ENCODE results near the gene THAP10. TPM values are rescaled to one million over a fixed set of nuclear protein-coding genes. Genes with fewer than 3 reads are reported as not detected.
"Not testable (repeated sequence)": the region's sequence is repeated elsewhere in the genome, so short reads cannot be mapped to it uniquely, and the experiment has no call there.

The THAP10 gene
- total RNA-seq, result under 1 TPM in 1 of 2 donors, not detected in 1; 0.19 TPM

GRCh38 chr15:70892002-70892911 lies at the start of gene THAP10, which contains the start of gene LRRC49:
THAP10 (minus strand) TSS chr15:70892433; CDS start chr15:70892272, 161 bp downstream.
LRRC49 (plus strand) TSS chr15:70892826; CDS start chr15:70892895, 69 bp downstream.
- Mint-ChIP-seq H3K36me3 (peaks cover 7 to 9% of the 10 kb centered on the region in 2 donors), H3K9me3 (no peaks in the 10 kb centered on the region), H3K27ac (peak within 1 kb of the TSS; percentile 29 to 76)
- peak; percentile 58 to 62 for DNase-seq (ENCODE audit: low spot score in 2 of 2)
- peak; percentile 85 to 91 for ATAC-seq

GRCh38 chr15:70936326-70936725 lies 44.1 kb upstream of the THAP10 start:
- DNase-seq (ENCODE audit: low spot score in 2 of 2) (no peak), ATAC-seq (no peak)
- H3K27ac Mint-ChIP-seq, result no peak overlapping the region
- H3K36me3 Mint-ChIP-seq, result no peaks in the 10 kb centered on the region
- no peaks in the 10 kb centered on the region for H3K9me3 Mint-ChIP-seq

GRCh38 chr15:70935631-70936030 lies 43.4 kb upstream of the THAP10 start:
- no peak for DNase-seq (ENCODE audit: low spot score in 2 of 2)
- no peaks in the 10 kb centered on the region for H3K36me3 Mint-ChIP-seq
- H3K9me3 Mint-ChIP-seq, result no peaks in the 10 kb centered on the region
- no peak for ATAC-seq
- no peak overlapping the region for H3K27ac Mint-ChIP-seq

- no peaks in the 10 kb centered on the region for H3K36me3 Mint-ChIP-seq
- no peak overlapping the region for H3K27ac Mint-ChIP-seq
- H3K9me3 Mint-ChIP-seq, result no peaks in the 10 kb centered on the region
- ATAC-seq, result no peak
- no peak for DNase-seq (ENCODE audit: low spot score in 2 of 2)
These were observed 41.2 kb upstream of the THAP10 start for GRCh38 chr15:70933411-70933810.

- DNase-seq (ENCODE audit: low spot score in 2 of 2) (no peak), ATAC-seq (no peak)
- H3K9me3 Mint-ChIP-seq, result no peaks in the 10 kb centered on the region
- H3K36me3 Mint-ChIP-seq, result no peaks in the 10 kb centered on the region
- no peak overlapping the region for H3K27ac Mint-ChIP-seq
These were observed 40.2 kb upstream of the THAP10 start for GRCh38 chr15:70932397-70932796.

- Mint-ChIP-seq H3K27ac (no peak overlapping the region), H3K9me3 (no peaks in the 10 kb centered on the region), H3K36me3 (no peaks in the 10 kb centered on the region)
- ATAC-seq, result no peak
- no peak for DNase-seq (ENCODE audit: low spot score in 2 of 2)
These were observed 39.6 kb upstream of the THAP10 start for GRCh38 chr15:70931821-70932220.

GRCh38 chr15:70926914-70927313 lies 34.7 kb upstream of the THAP10 start:
- not testable (repeated sequence) for H3K9me3 Mint-ChIP-seq; ATAC-seq; DNase-seq (ENCODE audit: low spot score in 2 of 2); H3K36me3 Mint-ChIP-seq; H3K27ac Mint-ChIP-seq

- ATAC-seq (no peak), DNase-seq (ENCODE audit: low spot score in 2 of 2) (no peak)
- H3K27ac Mint-ChIP-seq, result no peak overlapping the region
- peaks cover 0 to 3% of the 10 kb centered on the region in 2 donors for H3K9me3 Mint-ChIP-seq
- peaks cover 0 to 7% of the 10 kb centered on the region in 2 donors for H3K36me3 Mint-ChIP-seq
These were observed 31.3 kb upstream of the THAP10 start for GRCh38 chr15:70923311-70924080.

GRCh38 chr15:70922119-70922518 lies 29.9 kb upstream of the THAP10 start:
- H3K36me3 Mint-ChIP-seq, result peaks cover 0 to 7% of the 10 kb centered on the region in 2 donors
- no peak for DNase-seq (ENCODE audit: low spot score in 2 of 2)
- ATAC-seq, result no peak
- H3K9me3 Mint-ChIP-seq, result peaks cover 0 to 3% of the 10 kb centered on the region in 2 donors
- no peak overlapping the region for H3K27ac Mint-ChIP-seq

- peaks cover 0 to 7% of the 10 kb centered on the region in 2 donors for H3K36me3 Mint-ChIP-seq
- no peak for ATAC-seq
- H3K9me3 Mint-ChIP-seq, result peaks cover 0 to 3% of the 10 kb centered on the region in 2 donors
- H3K27ac Mint-ChIP-seq, result no peak overlapping the region
- no peak for DNase-seq (ENCODE audit: low spot score in 2 of 2)
These were observed 28.9 kb upstream of the THAP10 start for GRCh38 chr15:70920981-70921696.

- Mint-ChIP-seq H3K36me3 (peaks cover 0 to 7% of the 10 kb centered on the region in 2 donors), H3K9me3 (peaks cover 0 to 3% of the 10 kb centered on the region in 2 donors), H3K27ac (no peak overlapping the region)
- DNase-seq (ENCODE audit: low spot score in 2 of 2) (no peak), ATAC-seq (no peak)
These were observed 25.7 kb upstream of the THAP10 start for GRCh38 chr15:70917955-70918354.

- ATAC-seq, result no peak
- Mint-ChIP-seq H3K36me3 (no peaks in the 10 kb centered on the region), H3K9me3 (no peaks in the 10 kb centered on the region), H3K27ac (no peak overlapping the region)
- no peak for DNase-seq (ENCODE audit: low spot score in 2 of 2)
These were observed 24.3 kb upstream of the THAP10 start for GRCh38 chr15:70916531-70916930.

GRCh38 chr15:70912187-70912586 lies 20.0 kb upstream of the THAP10 start:
- H3K36me3 Mint-ChIP-seq, result peaks cover 12 to 17% of the 10 kb centered on the region in 2 donors
- ATAC-seq (no peak), DNase-seq (ENCODE audit: low spot score in 2 of 2) (no peak)
- H3K9me3 Mint-ChIP-seq, result peaks cover 7% of the 10 kb centered on the region in 2 donors
- H3K27ac Mint-ChIP-seq, result no peak overlapping the region

- DNase-seq (ENCODE audit: low spot score in 2 of 2) (no peak), ATAC-seq (no peak)
- Mint-ChIP-seq H3K36me3 (peaks cover 12 to 25% of the 10 kb centered on the region in 2 donors), H3K27ac (no peak overlapping the region), H3K9me3 (peaks cover 7% of the 10 kb centered on the region in 2 donors)
These were observed 18.7 kb upstream of the THAP10 start for GRCh38 chr15:70910958-70911357.

GRCh38 chr15:70907784-70908471 lies 15.7 kb upstream of the THAP10 start:
- ATAC-seq, result no peak
- Mint-ChIP-seq H3K27ac (no peak overlapping the region), H3K9me3 (peaks cover 7% of the 10 kb centered on the region in 2 donors)

GRCh38 chr15:70906842-70907241 lies 14.6 kb upstream of the THAP10 start:
- DNase-seq (ENCODE audit: low spot score in 2 of 2) (no peak), ATAC-seq (no peak)
- no peak overlapping the region for H3K27ac Mint-ChIP-seq
- H3K36me3 Mint-ChIP-seq, result peaks cover 12 to 25% of the 10 kb centered on the region in 2 donors
- peaks cover 7% of the 10 kb centered on the region in 2 donors for H3K9me3 Mint-ChIP-seq

More at GRCh38 chr15:70907784-70908471, 15.7 kb upstream of the THAP10 start:
- H3K36me3 Mint-ChIP-seq, result peaks cover 12 to 25% of the 10 kb centered on the region in 2 donors
- no peak for DNase-seq (ENCODE audit: low spot score in 2 of 2)
